Spleen (tissue), 7 donors: Measurements from ENCODE around the gene FNBP1.

ENCODE experiments used
- POLR2A ChIP-seq, 3 donors: fragments of 450-650 bp; IDR thresholded peaks; one replicate each; pipeline ENCODE4 v1.5.1; 2017; ENCODE audit warnings: antibody characterized with exemption in 3 of 3, mild to moderate bottlenecking in 1 of 3
- POLR2AphosphoS5 ChIP-seq, 3 donors: sonication (generic); formaldehyde crosslinking; IDR thresholded peaks; one replicate each; pipeline ENCODE4 v1.5.1; 2017; ENCODE audit warnings: antibody characterized with exemption in 3 of 3
- TF ChIP-seq, protein P1 (sequence below), 11 experiments: fragments of 200-600 bp in 7 of 11; fragments of 450-650 bp in 4 of 11; sonication (generic) in 4 of 11; IDR thresholded peaks in 8 of 11; conservative IDR thresholded peaks in 3 of 11; 1 replicate in 7 of 11; 2 replicates in 4 of 11; pipeline versions ENCODE4 v1.4.0 to v1.8.0; 2016 to 2021; ENCODE audit warnings: antibody characterized with exemption in 11 of 11, inconsistent platforms in 4 of 11, mild to moderate bottlenecking in 1 of 11
- donor health status: DM: no; HTN: no; CAD: no; lungs with moderate emphysema.
- donor health status: DM: no; HTN: no; CAD: no.
- donor health status: DM: no; HTN: no; CAD: no.

DNA sequence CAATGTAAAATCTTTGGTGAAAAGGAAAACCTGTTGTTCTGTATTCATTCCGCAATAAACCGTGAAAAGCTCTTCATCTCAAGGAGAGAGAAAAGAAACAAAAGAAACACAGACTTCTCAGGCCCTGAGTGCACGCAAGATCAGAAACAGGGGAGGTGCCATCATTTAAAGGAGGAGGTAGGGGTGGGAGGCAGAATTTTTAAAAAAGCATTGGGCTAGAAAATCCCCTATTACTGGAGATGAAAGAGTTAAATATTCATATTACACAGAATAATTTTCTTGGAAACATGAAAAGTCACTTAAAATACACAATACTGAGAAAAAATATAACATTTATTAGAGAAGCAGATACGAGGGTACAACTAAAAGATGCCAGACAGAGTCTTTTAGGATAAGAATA, 151.4 kb downstream of the FNBP1 start:
- TF ChIP-seq, protein P1, sequence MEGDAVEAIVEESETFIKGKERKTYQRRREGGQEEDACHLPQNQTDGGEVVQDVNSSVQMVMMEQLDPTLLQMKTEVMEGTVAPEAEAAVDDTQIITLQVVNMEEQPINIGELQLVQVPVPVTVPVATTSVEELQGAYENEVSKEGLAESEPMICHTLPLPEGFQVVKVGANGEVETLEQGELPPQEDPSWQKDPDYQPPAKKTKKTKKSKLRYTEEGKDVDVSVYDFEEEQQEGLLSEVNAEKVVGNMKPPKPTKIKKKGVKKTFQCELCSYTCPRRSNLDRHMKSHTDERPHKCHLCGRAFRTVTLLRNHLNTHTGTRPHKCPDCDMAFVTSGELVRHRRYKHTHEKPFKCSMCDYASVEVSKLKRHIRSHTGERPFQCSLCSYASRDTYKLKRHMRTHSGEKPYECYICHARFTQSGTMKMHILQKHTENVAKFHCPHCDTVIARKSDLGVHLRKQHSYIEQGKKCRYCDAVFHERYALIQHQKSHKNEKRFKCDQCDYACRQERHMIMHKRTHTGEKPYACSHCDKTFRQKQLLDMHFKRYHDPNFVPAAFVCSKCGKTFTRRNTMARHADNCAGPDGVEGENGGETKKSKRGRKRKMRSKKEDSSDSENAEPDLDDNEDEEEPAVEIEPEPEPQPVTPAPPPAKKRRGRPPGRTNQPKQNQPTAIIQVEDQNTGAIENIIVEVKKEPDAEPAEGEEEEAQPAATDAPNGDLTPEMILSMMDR (IDR thresholded peaks at IDR 0.05 in 8 of 11, conservative IDR thresholded peaks at IDR 0.05 in 3 of 11): no peak
- no peak for TF ChIP-seq POLR2A (IDR thresholded peaks at IDR 0.05)
- no peak for TF ChIP-seq POLR2AphosphoS5 (IDR thresholded peaks at IDR 0.05)
